NCI-H2196 (cell line): Measurements from ENCODE around the gene ITGAD.
"Not testable (repeated sequence)": the region's sequence is repeated elsewhere in the genome, so short reads cannot be mapped to it uniquely, and the experiment has no call there.

Experiments
- DNase-seq: peaks from one replicate; lab custom pipeline; 2025; ENCODE audit not compliant: unreplicated experiment; lab: John Stamatoyannopoulos, UW

ITGAD gene

DNA sequence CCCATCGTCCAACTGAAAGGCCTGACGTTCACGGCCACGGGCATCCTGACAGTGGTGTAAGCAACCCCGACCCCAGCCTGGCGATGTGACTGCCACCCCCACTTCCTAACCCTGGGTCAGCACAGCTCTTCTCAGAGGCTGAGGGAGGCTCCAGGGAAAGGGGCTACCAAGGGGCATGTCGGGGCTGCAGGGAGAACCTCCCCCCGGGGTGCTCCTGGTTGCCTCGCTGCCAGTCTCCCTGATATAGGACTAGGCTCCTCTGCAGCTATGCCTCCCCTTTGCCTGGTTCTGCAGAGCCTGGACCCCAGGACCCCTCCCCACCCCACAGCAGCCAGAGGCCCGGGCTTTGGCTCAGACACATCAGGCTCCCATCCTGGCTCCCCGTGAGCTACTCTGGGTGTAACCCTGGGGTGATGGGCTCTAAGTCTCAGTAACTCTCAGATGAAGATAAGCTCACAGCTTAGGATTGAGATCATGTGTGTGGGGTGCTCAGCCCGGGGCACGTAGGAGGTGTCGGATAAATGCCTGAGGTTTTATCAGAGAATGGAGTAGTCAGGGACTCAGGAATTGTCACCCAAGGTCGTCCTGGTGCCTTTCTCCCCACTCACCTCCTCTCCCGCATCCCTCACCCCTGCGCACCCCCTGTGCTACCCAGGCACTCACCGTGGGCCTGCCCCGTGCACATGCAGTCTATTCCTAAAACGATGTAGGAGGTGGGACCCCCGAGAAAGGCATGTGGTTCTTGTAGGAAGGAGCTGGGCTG lies 10.6 kb downstream of the ITGAD start:
- no peak for DNase-seq

GRCh38 chr16:31404353-31405064 lies 11.4 kb downstream of the ITGAD start:
- no peak for DNase-seq

DNA sequence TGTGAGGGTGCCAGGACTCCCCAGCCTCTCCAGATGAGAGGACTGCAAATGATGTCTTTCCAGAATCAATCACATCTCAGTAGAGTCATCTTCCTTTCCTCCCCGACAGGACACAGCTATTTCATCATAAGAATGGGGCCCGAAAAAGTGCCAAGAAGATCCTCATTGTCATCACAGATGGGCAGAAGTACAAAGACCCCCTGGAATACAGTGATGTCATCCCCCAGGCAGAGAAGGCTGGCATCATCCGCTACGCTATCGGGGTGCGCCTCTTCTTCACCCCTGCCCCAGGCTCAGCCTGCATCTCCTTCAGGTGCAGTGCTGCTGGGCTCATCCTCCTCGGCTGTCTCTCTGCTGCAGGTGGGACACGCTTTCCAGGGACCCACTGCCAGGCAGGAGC lies 14.3 kb downstream of the ITGAD start:
- DNase-seq = no peak

DNA sequence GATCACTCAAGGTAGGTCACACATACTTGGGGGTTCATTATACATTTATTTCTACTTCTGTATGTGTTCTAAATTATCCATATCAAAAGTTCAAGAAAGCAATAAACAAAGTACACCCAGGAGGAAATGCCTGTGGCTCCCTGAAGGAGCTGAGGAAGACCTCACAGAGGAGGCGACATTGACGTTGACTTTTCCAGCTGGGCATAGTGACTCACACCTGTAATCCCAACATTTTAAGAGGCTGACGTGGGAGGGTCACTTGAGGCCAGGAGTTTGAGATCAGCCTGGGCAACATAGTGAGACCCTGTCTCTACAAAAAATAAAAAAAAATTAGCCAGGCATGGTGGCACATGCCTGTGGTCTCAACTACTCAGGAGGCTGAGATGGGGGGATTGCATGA lies 16.3 kb downstream of the ITGAD start:
- no peak for DNase-seq

DNA sequence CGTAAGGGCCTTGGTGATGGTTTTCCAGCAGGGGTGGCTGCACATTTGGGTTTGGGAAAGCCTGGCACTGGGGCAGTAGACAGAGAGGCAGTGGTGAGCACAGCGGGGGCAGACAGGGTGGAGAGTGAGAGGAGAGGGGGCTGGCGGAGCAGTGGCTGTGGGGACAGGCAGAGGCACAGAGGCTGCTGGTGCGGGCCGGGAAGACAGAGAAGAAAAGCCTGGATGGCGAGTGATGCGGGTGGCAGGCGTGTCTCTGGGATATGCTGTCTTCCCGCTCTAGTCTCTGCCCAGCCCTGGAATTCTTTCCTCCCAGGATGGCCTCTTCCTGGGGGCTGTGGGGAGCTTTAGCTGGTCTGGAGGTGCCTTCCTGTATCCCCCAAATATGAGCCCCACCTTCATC lies 16.9 kb downstream of the ITGAD start:
- DNase-seq = no peak

DNA sequence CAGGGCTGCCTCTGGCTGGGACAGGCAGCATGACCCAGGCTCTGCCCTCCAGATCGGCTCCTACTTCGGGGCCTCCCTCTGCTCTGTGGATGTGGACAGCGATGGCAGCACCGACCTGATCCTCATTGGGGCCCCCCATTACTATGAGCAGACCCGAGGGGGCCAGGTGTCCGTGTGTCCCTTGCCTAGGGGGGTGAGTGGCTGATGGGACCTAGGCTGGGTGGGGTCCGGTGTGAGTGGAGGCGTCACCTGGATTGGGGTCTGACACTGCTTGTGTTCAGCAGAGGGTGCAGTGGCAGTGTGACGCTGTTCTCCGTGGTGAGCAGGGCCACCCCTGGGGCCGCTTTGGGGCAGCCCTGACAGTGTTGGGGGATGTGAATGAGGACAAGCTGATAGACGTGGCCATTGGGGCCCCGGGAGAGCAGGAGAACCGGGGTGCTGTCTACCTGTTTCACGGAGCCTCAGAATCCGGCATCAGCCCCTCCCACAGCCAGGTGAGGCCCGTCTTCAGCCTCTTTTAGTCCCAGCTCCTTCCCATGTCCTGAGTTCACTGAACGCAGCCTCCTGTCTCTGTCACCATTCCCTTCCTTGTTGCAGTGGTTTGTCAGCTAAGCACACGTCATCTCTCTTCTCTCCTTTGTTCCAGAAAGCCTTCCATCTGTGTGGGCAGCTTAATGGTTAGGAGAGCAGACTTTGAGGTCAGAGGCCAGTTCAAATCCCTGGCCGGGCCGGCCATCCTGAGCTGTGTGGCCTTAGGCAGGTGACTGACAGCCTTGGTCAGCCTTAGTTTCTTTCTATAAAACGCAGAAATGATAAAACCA lies 18.1 kb downstream of the ITGAD start:
- no peak for DNase-seq

DNA sequence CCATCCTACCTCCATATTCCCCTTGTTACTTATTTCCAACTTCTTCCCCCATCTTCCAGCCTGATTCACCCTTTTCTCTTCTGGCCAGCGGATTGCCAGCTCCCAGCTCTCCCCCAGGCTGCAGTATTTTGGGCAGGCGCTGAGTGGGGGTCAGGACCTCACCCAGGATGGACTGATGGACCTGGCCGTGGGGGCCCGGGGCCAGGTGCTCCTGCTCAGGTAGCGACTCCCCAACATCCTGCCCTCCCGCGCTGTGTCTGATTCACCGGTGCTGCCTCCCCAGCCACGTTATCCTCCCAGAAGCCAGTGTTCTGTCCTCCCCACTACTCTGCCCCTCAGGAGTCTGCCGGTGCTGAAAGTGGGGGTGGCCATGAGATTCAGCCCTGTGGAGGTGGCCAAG lies 19.6 kb downstream of the ITGAD start:
- no peak for DNase-seq

DNA sequence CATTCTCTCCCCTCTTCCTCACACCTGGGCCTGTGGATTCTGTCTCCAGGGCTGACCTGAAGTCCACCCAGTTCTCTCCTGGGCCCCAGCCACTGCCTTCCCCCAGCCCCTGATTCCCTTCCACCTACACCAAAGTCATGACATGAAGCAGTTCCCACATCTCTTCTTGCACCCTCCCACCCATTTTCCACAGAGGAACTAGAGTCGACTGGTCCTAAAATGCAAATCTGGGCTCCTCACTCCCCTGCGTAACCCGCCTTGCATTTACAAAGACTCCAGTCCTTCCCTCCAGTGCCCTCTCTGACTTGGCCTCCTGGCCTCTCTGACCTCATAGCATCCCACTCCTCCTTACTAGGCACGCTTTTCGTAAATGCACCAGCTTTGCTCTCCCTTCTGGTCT lies 20.2 kb downstream of the ITGAD start:
- DNase-seq = no peak

DNA sequence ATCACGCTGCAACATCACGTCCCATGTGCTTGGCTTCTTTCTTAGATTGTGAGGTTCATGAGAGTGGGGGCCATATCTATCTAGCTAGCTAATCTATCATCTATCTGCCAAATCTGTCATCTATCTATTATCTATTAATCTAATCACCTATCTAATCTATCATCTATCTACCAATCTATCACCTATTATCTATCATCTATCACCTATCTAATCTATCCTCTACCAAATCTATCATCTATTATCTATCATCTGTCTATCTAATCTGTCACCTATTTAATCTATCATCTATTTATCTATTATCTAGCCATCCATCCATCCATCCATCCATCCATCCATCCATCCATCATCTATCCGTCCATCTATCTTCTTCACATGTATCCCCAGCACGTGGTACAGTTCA lies 20.8 kb downstream of the ITGAD start:
- DNase-seq = no peak

GRCh38 chr16:31414706-31415105 lies 21.6 kb downstream of the ITGAD start:
- no peak for DNase-seq

DNA sequence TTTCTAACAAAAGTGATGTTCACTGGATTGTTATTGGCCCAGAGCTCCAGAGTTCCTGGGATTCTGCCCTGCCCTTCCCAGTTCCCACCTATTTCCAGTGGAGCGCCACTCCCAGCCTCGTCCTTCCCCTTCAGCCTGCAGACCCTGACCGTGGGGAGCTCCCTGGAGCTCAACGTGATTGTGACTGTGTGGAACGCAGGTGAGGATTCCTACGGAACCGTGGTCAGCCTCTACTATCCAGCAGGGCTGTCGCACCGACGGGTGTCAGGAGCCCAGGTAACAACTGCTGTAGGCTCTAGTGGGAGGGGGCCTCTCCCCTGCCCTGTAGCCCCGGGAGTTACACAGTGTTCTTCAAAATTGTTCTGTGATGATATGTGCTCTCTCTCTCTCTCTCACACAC lies 23.2 kb downstream of the ITGAD start:
- DNase-seq = no peak

GRCh38 chr16:31417036-31417435 lies 23.9 kb downstream of the ITGAD start:
- not testable (repeated sequence) for DNase-seq

DNA sequence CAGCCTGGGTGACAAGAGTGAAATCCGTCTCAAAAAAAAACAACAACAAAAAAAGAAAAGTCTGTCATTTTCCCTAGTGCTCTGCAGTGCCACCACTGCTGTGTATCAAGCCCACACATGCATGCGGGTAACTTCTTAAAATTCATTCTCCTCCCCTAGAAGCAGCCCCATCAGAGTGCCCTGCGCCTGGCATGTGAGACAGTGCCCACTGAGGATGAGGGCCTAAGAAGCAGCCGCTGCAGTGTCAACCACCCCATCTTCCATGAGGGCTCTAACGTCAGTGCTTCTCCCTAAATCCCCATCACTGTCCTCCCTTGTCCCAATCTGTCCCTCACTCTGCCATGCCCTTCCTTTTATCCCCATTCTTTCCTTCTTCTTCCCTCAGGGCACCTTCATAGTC lies 24.8 kb downstream of the ITGAD start:
- DNase-seq = no peak

DNA sequence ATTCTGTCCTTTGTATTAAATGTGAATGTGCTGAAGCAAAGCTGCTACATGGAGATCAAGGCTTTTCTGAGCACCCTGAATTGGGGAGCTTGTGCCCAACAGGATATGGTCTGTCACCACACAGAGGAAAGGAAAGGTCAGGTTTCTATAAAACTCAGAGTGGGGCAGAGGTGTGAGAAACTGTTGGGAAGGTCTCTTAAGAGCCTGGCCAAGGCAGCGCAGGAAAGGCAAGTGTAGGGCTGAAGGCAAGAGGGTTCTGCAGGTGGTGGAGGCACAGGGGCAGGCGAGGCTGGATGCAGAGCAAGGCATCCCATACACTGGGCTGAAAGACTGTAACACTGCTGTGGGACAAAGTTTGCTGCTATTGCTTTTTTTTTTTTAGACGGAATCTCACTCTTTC lies 26.9 kb downstream of the ITGAD start:
- no peak for DNase-seq

DNA sequence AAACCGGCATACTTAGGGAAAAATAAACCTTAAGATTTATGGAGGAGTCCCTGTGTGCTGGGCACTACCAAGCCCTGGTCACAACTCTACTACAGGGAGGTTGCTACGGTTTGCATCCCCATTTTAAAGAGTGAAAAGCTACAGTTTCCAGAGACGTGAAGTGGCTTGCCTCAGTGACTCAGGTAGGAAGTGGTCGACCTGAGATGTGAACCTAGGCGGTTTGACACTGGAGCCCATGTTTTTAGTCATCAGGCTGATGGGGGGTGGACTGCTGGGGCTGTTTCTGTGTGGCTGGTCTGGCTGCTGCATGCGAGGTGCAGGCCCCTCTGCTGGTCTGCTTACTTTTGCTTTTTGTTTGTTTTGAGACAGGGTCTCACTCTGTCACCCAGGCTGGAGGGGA lies 28.5 kb downstream of the ITGAD start:
- DNase-seq = no peak

DNA sequence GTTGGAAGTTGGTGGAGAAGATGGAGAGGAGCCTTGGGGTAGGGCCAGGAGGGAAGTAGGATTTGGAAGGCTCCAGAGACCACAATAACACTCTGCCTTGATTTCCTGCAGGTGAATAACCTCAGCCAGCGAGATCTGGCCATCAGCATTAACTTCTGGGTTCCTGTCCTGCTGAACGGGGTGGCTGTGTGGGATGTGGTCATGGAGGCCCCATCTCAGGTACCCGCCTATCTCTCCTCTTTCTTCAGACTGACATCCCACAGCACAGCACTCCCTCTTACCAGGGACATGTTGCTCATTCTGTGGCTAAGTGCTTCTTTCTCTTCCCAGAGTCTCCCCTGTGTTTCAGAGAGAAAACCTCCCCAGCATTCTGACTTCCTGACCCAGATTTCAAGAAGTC lies 30.1 kb downstream of the ITGAD start:
- DNase-seq = no peak

- no peak for DNase-seq
Observed at GRCh38 chr16:31423801-31424200, 30.7 kb downstream of the ITGAD start.

GRCh38 chr16:31427441-31428278 lies 34.5 kb downstream of the ITGAD start:
- no peak for DNase-seq

DNA sequence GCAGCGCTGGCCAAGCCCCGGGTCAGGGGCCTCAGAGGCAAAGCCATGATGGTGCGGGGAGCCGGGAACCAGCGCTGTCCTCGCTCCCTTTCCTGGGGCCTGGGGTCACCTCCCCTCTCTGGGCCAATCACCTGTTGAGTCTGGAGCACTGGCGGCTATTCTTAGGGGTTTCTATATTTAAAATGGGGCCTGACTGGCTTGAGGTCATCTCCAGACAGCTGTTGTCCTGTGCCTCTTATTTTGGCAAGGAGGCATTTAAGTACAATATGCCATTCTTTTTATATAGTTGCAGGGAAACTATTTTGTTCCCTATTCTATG lies 35.1 kb downstream of the ITGAD start, which contains the start of gene COX6A2:
COX6A2 (minus strand) TSS at position 82 of the 319 bp plus-strand sequence; CDS start at position 47, 35 bp downstream.
- no peak for DNase-seq

- DNase-seq = no peak
Observed at GRCh38 chr16:31428638-31429247, 35.6 kb downstream of the ITGAD start.

DNA sequence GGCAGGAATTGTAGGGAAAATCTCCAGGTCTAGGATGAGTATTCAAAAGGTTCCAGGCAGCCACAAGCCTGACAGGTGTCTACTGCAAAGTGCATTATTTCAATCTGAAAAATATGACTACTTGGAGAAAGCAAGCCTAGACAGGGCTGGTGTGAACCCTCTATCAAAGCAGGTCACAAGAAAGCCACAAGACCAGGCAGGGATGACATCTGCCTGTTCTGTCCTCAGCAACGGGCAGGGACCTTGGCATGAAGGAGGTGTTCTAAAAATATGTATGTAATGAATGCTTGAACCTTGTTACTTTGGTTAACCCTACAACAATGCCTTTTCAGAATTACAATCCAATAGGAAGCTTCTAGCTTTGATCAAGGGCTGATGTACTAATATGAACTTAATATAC lies 36.2 kb downstream of the ITGAD start:
- DNase-seq = no peak
